GM21619 (cell line): ENCODE results near the gene HS2ST1.
"Not testable (repeated sequence)": the region's sequence is repeated elsewhere in the genome, so short reads cannot be mapped to it uniquely, and the experiment has no call there.

Source experiments
- ATAC-seq: cut with Tn5 transposase; IDR thresholded peaks from one replicate; pipeline ENCODE4 v1.9.1; 2021; ENCODE audit not compliant: unreplicated experiment

HS2ST1 gene

GRCh38 chr1:86924324-86924960, 10.0 kb downstream of the HS2ST1 start:
- no peak for ATAC-seq

DNA sequence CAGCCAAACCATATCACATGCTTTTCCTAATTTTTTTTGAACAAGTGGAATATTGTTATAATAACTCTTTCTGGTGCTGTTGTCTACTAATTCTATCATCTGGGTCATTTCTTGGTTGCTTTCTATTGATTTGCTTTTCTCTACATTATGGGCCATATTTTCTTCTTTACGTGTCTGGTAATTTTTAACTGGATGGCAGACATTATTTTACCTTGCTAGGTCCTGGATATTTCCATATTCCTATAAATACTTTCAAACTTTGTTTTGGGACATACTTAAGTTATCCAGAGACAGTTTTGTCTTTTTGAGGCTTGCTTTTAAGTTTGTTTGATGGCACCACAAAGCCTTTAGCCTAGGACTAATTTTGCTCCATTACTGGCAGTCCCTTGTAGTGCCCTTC, 11.3 kb downstream of the HS2ST1 start:
- ATAC-seq: no peak

- ATAC-seq: no peak
These were observed 12.4 kb downstream of the HS2ST1 start for GRCh38 chr1:86926883-86927282.

DNA sequence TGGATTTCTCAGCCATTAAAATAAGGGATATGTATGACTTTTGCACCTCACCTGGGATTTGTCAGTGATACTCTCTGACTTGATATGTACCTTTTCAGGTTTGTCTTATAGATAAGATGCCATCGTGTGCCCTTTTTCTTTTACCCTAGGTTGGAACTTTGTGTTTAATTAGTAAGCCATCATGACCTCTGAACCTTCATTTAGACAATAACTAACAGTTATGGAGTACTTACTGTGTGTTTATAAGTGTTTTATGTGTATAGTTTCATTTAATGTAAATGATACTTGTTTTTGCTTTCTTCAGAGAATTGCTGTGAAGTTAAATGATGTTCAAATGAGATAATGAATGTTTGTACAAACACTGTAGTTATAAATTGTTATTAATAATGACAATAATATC, 14.4 kb downstream of the HS2ST1 start:
- ATAC-seq: no peak

DNA sequence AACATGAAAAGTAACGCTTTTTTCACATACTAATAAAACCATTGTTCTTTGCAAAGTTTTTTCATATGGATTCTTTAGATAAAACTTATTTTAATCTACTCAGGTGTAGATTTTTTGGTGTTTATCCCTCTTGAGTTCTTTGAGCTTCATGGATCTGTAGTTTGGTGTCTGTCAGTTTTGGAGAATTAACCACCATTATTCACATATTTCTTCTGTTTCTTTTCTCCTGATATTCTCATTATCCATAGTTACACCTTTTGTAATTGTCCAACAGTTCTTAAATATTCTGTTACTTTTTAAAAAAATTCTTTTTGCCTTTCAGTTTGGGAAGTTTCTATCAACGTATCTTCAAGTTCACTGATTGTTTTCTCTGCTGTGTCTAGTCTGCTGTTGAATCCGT, 18.6 kb downstream of the HS2ST1 start:
- no peak for ATAC-seq

DNA sequence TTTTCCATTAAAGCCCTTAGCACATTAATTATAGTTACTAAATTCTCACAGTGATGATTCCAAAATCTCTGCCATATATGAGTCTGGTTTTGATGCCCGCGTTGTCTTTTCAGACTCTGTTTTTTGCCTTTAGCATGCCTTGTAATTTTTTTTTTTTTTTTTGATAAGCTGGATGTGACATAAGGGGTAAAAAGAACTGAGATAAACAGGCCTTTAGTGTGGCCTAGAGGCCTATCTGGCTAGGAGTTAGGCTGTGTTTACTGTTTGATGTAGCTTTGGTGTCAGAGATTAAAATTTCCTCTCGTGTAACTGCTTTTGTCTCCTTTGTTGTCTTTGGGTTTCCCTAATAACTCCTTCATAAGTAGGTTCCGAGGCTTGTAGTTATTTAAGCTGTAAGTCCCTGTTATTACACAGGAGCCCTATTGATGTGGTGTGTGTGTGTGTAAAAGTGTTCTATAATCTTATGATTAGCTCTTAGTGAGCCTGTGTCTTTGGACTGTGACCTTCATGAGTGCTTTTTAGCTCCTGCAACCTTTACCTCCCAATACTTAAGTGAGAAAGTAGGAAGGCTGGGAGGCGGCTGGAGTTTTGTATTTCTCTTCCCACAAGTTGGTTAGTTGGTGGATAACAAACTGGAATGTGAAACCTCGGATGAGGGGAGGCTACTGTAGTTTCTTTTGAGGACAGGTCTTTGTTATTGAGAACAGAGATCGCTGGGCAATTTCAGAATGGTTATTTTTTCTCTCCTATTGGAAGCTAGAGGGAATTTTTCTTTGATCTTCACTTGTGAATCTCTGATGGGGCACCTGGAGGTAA, 19.3 kb downstream of the HS2ST1 start:
- ATAC-seq: no peak

GRCh38 chr1:86938450-86938849, 24.0 kb downstream of the HS2ST1 start:
- no peak for ATAC-seq

- ATAC-seq: no peak
These were observed 24.4 kb downstream of the HS2ST1 start for GRCh38 chr1:86938855-86939254.

GRCh38 chr1:86939406-86939805, 25.0 kb downstream of the HS2ST1 start:
- no peak for ATAC-seq

- no peak for ATAC-seq
These were observed 26.2 kb downstream of the HS2ST1 start for GRCh38 chr1:86940599-86940998.

DNA sequence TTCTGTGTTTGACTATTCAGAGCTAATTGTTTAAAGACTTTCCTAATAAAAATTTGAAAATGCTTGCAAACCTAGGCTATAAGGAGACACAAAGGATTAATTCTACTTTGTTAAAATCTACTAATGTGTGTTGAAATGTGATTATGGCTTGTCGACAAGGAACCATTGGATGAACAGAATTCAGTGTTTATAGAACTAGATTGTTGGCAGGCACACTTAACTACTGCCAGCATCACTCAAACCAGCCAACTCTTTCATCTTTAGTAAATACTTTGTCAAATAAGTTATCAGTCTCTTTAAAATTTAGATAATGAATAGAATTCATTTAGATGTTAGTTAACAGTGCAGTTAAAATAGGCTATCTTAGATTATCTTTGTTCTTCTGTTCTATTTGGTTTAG, 27.6 kb downstream of the HS2ST1 start:
- no peak for ATAC-seq

GRCh38 chr1:86942743-86943142, 28.3 kb downstream of the HS2ST1 start:
- no peak for ATAC-seq

DNA sequence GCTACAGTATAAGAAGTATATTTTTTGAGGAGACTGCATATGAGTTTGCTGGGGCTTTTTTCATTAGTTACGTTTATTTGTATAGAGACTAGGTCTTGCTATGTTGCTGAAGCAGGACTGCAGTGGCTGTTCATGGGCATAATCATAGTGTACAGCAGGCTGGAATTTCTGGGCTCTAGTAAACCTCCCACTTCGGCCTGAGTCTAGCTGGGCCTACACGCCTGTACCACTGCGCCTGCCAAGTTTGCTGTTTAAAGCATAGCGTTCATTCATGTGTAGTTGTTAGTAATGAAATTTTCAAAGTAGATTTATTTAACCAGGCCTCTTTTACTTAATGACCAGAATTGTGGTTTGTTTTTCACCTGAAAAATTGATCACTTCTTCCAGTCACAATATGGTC, 33.8 kb downstream of the HS2ST1 start:
- no peak for ATAC-seq

DNA sequence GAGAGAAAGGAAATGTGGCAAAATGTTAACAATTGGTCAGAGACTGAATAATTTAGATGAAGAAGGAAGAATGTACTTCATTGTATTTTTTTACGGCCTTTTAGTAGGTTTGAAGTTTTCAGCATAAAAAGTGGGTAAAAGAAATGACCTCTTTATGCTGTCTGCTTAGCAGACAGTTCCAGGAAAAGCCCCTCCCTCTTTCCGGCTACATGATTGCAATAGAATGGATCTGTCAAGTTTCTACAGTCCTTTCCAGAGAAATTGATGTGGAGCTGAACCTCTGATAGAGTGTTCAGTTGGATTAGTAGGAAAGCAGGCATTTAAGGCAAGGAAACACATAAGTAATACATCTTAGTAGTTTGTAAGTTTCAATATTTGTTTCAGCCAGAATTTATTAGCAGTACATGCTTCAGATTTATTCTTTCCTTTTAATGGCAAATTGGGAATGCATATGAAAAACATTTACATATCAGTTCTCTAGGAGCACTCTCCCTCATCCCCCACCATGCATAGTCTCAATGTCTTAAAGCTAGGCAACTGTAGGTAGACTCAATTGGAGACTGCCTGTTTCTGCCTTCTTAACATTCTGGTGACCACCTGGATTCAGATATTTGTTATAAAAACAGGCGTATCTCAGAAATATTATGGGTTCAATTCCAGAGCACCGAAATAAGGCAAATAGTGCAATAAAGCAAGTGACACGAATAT, 36.4 kb downstream of the HS2ST1 start:
- ATAC-seq: no peak

DNA sequence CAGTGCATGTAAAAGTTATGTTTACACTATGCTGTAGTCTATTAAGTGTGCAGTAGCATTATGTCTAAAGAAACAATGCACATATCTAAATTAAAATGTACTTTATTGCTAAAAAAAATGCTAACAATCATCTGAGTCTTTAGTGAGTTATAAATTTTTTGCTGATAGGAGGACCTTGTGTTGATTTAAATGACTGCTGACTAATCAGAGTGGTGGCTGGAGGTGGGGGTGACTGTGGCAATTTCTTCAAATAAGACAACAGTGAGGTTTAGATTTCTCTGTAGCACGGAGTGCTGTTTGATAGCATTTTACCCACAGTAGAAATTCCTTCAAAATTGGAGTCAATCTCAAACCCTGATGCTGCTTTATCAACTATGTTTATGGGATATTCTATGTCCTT, 37.0 kb downstream of the HS2ST1 start:
- ATAC-seq: no peak

GRCh38 chr1:86953167-86953566, 38.7 kb downstream of the HS2ST1 start:
- ATAC-seq: no peak

GRCh38 chr1:86955678-86956077, 41.2 kb downstream of the HS2ST1 start:
- no peak for ATAC-seq

DNA sequence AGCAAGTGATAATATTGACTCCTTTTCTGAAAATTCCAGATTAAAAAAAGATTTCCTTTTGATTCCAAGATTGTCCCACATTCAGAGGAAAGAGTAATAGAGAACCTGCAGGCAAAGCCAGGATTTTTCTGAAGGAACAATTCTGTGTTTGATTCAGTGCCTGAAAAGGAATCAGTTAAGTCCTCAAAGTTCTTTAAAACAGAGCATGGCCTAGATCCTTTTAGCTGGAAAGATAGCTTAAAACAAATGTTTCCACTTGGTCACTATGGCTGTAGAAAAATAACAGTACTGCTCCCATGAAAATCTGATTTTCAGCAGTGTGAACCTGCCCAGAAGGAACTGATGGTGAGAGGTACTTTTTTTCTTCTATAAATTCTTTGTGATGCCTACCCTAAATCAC, 41.8 kb downstream of the HS2ST1 start:
- no peak for ATAC-seq

DNA sequence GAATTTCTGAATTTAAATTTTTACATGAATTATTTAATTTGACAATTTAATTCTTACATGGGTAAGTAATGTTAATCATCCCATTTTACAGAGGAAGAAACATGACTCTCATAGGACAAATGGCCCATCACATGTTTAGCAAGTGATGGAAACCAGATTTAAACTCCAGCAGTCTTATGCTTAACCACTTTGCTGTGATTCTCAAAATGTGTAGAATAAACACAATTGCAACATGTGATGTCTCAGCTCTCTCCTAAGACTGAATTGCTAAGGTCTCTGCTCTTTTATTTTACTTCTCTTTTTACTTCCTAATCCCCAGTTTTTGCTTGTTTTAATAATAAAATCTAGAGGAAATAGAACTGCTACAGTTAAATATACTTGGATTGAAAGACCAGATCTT, 42.8 kb downstream of the HS2ST1 start:
- no peak for ATAC-seq

DNA sequence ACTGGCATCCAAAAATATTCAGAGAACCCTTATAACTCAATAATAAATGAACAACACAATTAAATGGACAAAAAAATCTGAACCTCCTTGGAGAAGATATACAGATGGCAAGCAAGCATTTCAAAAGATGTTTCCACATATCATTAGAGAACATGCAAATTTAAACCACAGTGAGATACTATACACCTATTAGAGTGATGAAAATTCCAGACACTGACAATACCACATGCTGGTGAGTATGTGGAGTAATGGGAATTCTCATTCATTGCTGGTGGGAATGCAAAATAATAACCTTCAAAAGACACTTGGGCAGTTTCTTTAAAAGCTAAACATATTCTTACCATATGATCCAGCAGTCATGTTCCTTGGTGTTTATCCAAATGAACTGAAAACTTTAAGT, 46.1 kb downstream of the HS2ST1 start:
- no peak for ATAC-seq

DNA sequence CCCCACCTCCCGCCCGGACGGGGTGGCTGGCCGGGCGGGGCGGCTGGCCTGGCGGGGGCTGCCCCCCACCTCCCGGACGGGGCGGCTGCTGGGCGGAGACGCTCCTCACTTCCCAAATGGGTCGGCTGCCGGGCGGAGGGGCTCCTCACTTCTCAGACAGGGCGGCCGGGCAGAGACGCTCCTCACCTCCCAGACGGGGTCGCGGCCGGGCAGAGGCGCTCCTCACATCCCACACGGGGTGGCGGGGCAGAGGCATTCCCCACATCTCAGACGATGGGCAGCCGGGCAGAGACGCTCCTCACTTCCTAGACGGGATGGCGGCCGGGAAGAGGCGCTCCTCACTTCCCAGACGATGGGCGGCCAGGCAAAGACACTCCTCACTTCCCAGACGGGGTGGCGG, 49.4 kb downstream of the HS2ST1 start:
- ATAC-seq: not testable (repeated sequence)
